T-helper 17 cell (primary cell): Measurements from ENCODE around the gene FBXL12. TPM values are rescaled to one million over a fixed set of nuclear protein-coding genes. Genes with fewer than 3 reads are reported as not detected.
"Not testable (repeated sequence)": the region's sequence is repeated elsewhere in the genome, so short reads cannot be mapped to it uniquely, and the experiment has no call there.

Experiments used
- ATAC-seq: fragments of 150-1000 bp; cut with Tn5 transposase; 2 replicates; pipeline ENCODE4 v1.10.0; 2021; ENCODE audit warnings: mild to moderate bottlenecking, moderate library complexity
- DNase-seq, 3 donors: peaks; one replicate each; pipeline versions ENCODE4 v3.0.0 to v3.0.0-alpha.2; 2020 to 2021
- H3K9me3 ChIP-seq: one replicate; pipeline ENCODE4 v1.7.0; 2013; ENCODE audit warnings: low read length, mild to moderate bottlenecking; ENCODE audit not compliant: control insufficient read depth, poor library complexity, severe bottlenecking
- H3K27ac Mint-ChIP-seq: one replicate; pipeline ENCODE4 v1.8.0; 2022; ENCODE audit warnings: mild to moderate bottlenecking, moderate library complexity, mixed read lengths
- H3K27me3 Mint-ChIP-seq: one replicate; pipeline ENCODE4 v1.8.0; 2022; ENCODE audit warnings: mixed read lengths
- H3K36me3 Mint-ChIP-seq: one replicate; pipeline ENCODE4 v1.8.0; 2022; ENCODE audit warnings: low read depth, mixed read lengths
- H3K4me1 Mint-ChIP-seq: one replicate; pipeline ENCODE4 v1.8.0; 2022; ENCODE audit warnings: mild to moderate bottlenecking, mixed read lengths
- H3K4me3 Mint-ChIP-seq: one replicate; pipeline ENCODE4 v1.8.0; 2022; ENCODE audit warnings: mild to moderate bottlenecking, moderate library complexity, mixed read lengths
- total RNA-seq, 4 donors: library from RNA in 2 of 4; stranded (reverse) in 2 of 4; gene quantifications; one replicate each; pipeline ENCODE4 v1.2.3 and lab custom pipeline; 2022 to 2026

FBXL12 gene
- total RNA-seq, 2 donors from 2014 or later = 33.5 to 34.4 TPM

DNA sequence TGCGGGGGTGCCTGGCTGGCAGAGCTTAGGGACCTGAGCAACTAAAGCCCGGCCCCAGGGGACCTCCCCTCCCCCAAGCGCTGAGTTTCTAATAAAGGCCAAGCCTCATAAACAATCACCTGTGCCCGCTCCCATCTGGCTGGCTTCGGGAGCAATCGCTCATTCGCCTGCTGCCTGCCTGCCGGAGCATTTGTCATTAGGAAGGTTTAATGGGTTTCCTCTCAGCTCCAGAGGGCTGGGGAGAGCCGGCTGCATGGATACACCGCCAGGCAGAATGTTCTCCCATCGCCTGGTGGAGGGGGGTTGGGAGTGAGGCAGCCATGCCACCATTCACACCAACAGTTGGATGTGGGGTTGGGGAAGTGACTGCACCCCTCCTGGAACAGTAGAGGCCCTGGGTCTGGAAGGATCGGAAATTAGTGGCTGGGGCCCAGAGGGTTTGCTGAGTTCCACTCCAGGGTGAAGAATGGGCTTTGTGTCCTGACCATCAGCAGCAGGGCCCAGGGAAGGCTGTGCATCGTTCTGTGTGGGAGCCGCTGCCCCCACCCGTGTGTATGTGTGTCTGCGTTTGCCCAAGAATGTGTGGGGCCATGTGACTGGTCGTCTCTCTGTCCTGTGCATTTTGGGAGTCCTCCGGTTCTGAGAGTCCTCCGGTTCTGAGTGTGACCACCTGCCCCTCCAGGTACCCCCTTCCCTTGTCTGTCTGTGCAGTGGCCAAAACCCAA is 31.5 kb upstream of the FBXL12 start:
- no peaks in the 10 kb centered on the region for H3K27me3 Mint-ChIP-seq
- no peak overlapping the region for H3K27ac Mint-ChIP-seq
- peaks cover 21% of the 10 kb centered on the region for H3K4me1 Mint-ChIP-seq
- H3K9me3 ChIP-seq = no peaks in the 10 kb centered on the region
- no peak overlapping the region for H3K4me3 Mint-ChIP-seq
- ATAC-seq = no peak
- DNase-seq = no peak
- H3K36me3 Mint-ChIP-seq = peaks cover 3% of the 10 kb centered on the region

DNA sequence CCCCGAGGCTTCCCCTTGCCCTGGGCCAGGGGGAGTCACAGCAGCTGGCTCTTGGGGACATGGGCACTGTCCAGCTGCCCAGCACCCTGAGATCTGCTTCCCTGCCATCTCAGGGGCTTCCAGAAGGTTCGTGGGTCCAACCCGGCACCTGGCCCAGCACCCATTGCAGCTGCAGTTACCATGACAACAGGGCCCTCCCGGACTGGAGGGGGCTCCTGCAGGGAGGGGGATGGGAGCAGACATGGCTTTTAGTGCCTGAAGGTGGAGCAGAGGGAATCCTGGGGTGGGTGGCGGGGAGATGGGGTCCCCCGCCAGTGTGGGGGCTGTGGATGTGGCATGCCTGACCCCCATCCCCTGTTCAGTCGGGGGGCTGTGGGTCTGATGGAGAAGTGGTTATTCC is 30.9 kb upstream of the FBXL12 start:
- ATAC-seq = no peak
- DNase-seq = no peak
- Mint-ChIP-seq H3K36me3 (peaks cover 3% of the 10 kb centered on the region), H3K4me3 (no peak overlapping the region), H3K4me1 (peaks cover 26% of the 10 kb centered on the region), H3K27me3 (no peaks in the 10 kb centered on the region), H3K27ac (no peak overlapping the region)
- no peaks in the 10 kb centered on the region for H3K9me3 ChIP-seq

DNA sequence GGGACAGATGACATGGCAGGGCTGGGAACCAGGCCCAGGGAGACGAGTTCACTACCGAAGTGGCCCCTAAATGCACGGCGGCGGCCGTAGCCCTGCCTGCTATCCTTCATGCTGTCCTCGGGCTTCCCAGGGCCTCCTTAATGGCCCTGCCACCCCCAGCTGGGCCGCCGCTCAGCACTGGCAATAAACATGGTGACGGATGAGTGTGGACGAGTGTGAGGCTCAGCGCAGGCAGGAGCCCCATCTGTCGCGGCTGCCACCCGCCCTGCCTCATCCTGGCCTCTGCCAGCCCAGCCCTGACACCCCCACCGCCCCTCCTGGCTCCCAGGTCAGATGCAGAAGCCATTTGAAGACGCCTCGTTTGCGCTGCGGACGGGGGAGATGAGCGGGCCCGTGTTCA is 29.9 kb upstream of the FBXL12 start:
- DNase-seq = no peak
- no peaks in the 10 kb centered on the region for H3K27me3 Mint-ChIP-seq
- H3K4me3 Mint-ChIP-seq = no peak overlapping the region
- no peak for ATAC-seq
- H3K27ac Mint-ChIP-seq = no peak overlapping the region
- H3K4me1 Mint-ChIP-seq = peaks cover 21% of the 10 kb centered on the region
- no peaks in the 10 kb centered on the region for H3K9me3 ChIP-seq
- H3K36me3 Mint-ChIP-seq = peaks cover 1% of the 10 kb centered on the region

DNA sequence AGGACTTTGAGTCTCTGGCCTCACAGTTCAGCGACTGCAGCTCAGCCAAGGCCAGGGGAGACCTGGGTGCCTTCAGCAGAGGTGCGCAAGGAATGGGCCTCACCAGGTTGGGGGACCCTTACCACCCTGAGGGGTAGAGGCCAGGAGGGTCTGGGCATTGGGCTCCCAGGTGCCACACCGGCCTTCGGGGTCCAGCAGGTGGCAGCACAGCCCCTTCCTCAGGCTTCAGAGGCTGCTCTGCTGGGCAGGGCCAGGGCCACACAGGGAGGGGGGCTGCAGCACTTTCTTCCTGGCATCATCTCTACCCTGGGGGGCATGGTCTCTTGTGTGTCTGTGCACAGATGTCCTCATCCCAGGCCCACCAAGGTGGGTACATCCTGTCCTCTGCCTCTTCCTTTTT is 29.2 kb upstream of the FBXL12 start:
- DNase-seq = no peak
- H3K36me3 Mint-ChIP-seq = no peaks in the 10 kb centered on the region
- no peak overlapping the region for H3K27ac Mint-ChIP-seq
- H3K27me3 Mint-ChIP-seq = no peaks in the 10 kb centered on the region
- ATAC-seq = peak; percentile 63
- H3K4me1 Mint-ChIP-seq = peaks cover 20% of the 10 kb centered on the region
- H3K9me3 ChIP-seq = no peaks in the 10 kb centered on the region
- no peak overlapping the region for H3K4me3 Mint-ChIP-seq

DNA sequence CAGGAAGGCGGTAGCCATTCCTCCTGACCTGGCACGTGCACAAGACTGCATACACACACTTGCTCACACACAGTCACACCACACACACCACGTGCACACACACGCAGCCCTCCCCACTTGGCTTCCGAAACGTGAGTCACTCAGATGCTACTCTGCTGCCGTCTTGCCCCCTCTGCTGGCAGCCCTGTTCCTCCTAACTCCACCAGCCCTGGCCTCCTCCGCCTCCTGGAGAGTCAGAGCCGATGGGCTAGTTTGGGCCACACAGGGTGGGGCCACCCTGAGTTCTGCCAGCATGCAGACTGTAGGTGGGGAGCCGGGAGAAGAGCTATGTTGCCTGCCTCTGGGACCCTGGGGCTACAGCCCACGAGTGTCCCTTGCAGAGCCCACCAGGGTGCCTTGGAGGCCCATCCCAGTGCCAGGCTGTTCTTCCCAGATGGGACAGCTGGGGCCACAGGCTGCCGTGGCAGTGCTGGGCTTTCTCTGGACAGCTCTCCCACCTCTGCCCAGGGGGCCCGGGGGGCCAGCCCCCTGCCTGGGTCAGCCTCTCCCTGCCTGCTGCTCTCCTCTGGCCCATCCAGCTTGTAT is 28.3 kb upstream of the FBXL12 start:
- Mint-ChIP-seq H3K27me3 (no peaks in the 10 kb centered on the region), H3K36me3 (no peaks in the 10 kb centered on the region), H3K4me1 (peaks cover 16% of the 10 kb centered on the region), H3K27ac (peak overlapping the region; percentile 69), H3K4me3 (no peak overlapping the region)
- DNase-seq (no peak), ATAC-seq (peak; percentile 52)
- no peaks in the 10 kb centered on the region for H3K9me3 ChIP-seq

DNA sequence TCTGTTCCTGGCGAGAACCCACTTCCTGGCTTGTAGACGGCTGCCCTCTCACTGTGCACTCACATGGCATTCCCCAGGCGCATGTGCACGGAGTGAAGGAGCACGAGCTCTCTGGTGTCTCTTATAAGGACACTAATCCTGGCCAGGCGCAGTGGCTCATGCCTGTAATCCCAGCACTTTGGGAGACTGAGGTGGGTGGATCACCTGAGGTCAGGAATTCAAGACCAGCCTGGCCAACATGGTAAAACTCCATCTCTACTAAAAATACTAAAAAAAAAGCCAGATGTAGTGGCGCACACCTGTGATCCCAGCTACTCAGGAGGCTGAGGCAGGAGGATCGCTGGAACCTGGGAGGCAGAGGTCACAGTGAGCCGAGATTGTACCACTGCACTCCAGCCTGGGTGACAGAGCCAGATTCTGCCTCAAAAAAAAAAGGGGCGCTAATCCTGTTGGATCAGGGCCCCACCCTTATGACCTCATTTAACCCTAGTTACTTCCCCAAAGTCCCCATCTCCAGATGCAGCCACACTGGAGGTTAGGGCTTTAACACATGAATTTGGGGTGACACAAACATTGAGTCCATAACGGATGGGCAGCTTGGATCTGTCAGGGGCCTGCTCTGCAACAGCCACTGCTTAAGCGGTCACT is 24.9 kb upstream of the FBXL12 start:
- H3K36me3 Mint-ChIP-seq, H3K9me3 ChIP-seq, ATAC-seq, H3K4me3 Mint-ChIP-seq, DNase-seq, H3K27me3 Mint-ChIP-seq: not testable (repeated sequence)
- Mint-ChIP-seq H3K4me1 (peaks cover 16% of the 10 kb centered on the region), H3K27ac (peak overlapping the region; percentile 69)

DNA sequence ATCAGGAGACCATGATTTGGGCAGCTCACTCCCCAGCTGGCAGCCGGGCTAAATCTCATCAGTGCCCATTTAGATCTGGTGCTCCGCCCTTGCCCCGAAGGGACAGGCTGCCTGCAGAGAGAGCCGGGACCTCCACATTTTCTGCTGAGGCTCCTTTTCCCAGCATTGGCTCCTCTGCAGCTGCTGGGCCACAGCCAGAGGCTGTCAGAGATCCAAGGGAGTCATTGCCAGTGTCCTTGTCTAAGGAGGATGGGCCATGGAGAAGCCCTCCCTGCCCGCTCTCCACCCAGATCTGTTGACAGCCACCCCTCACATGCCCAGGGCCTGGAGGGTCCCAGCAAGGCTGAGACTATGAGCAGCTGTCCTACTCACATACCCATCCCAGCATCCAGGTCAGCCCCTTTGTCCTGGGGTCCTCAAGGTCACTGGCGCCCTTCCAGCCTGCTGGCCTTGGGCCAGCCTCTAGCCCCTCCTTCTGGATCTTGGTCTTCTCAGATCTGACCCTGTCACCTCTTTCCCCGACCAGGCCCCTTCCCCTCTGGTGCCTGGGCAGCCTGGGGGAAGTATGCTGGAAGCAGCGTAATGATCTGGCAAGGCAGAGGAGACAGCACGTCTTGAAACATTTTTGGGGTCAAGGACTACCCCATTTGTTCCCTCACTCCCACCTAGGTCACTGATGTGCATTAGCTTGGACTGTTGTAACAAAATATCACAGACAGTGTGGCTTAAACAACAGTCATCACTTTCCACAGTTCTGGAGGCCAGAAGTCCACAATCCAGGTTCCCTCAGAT is 24.2 kb upstream of the FBXL12 start:
- H3K27ac Mint-ChIP-seq = no peak overlapping the region
- no peaks in the 10 kb centered on the region for H3K27me3 Mint-ChIP-seq
- H3K4me1 Mint-ChIP-seq = peaks cover 17% of the 10 kb centered on the region
- H3K4me3 Mint-ChIP-seq = no peak overlapping the region
- ATAC-seq = no peak
- no peak for DNase-seq
- H3K36me3 Mint-ChIP-seq = peaks cover 7% of the 10 kb centered on the region
- H3K9me3 ChIP-seq = no peaks in the 10 kb centered on the region

DNA sequence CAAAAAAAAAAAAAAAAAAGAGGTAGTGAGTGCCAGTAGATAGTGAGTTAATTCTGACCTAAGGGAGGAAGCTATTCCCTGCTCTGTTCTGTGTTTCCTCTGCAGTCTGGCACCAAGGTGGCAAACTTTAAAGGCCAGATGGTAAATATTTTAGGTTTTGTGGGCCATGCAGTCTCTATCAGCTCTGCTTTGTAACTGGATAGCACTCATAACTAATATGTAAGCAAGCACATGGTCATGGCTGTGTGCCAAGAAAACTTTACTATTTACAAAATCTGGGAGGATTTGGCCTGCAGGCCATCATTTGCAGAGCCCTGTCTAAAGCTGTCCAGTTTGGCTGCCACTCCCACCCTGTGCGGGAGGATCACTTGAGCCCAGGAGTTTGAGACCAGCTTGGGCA is 20.5 kb upstream of the FBXL12 start:
- peaks cover 7% of the 10 kb centered on the region for H3K36me3 Mint-ChIP-seq

DNA sequence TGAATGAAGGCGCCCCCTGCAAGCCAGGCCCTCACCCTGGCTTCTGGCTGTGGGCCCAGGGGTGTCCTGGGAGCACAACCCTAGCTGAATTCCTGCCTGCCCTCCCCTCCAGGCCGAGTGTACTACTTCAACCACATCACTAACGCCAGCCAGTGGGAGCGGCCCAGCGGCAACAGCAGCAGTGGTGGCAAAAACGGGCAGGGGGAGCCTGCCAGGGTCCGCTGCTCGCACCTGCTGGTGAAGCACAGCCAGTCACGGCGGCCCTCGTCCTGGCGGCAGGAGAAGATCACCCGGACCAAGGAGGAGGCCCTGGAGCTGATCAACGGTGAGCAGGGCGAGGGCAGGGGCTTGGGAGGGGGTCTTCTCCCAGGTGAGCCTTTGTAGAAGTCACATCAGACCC is 19.4 kb upstream of the FBXL12 start:
- no peaks in the 10 kb centered on the region for H3K27me3 Mint-ChIP-seq

More for the DNA sequence above, 20.5 kb upstream of the FBXL12 start:
- DNase-seq (no peak), ATAC-seq (no peak)
- Mint-ChIP-seq H3K4me3 (no peak overlapping the region), H3K4me1 (peaks cover 13% of the 10 kb centered on the region), H3K27me3 (no peaks in the 10 kb centered on the region), H3K27ac (no peak overlapping the region)
- H3K9me3 ChIP-seq = no peaks in the 10 kb centered on the region

DNA sequence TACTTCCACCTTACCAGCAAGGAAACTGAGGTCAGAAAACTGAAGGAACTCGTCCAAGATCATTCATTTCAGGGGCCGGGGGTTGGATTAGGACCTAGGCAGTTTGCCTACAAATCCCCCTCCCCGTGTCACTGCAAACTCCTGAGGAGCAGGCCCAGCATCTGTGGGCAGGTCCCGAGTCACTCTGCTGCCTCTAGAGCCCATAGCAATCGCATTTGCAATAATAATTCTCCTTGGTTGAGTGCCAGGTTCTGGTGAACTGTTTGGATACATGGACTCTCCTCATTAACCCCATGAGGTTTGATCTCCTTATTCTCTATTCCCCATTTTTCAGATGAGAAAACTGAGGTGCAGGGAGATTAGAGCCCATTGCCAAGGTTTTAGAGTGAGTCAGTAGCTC is 17.1 kb upstream of the FBXL12 start:
- Mint-ChIP-seq H3K27ac (peak overlapping the region; percentile 32), H3K27me3 (no peaks in the 10 kb centered on the region), H3K36me3 (no peaks in the 10 kb centered on the region), H3K4me1 (peaks cover 9% of the 10 kb centered on the region), H3K4me3 (peak overlapping the region; percentile 90)
- DNase-seq (no peak), ATAC-seq (no peak)
- no peaks in the 10 kb centered on the region for H3K9me3 ChIP-seq

More for the DNA sequence above, 19.4 kb upstream of the FBXL12 start:
- DNase-seq (no peak), ATAC-seq (no peak)
- H3K27ac Mint-ChIP-seq = no peak overlapping the region
- H3K9me3 ChIP-seq = no peaks in the 10 kb centered on the region
- no peak overlapping the region for H3K4me3 Mint-ChIP-seq
- peaks cover 13% of the 10 kb centered on the region for H3K4me1 Mint-ChIP-seq
- peaks cover 7% of the 10 kb centered on the region for H3K36me3 Mint-ChIP-seq

DNA sequence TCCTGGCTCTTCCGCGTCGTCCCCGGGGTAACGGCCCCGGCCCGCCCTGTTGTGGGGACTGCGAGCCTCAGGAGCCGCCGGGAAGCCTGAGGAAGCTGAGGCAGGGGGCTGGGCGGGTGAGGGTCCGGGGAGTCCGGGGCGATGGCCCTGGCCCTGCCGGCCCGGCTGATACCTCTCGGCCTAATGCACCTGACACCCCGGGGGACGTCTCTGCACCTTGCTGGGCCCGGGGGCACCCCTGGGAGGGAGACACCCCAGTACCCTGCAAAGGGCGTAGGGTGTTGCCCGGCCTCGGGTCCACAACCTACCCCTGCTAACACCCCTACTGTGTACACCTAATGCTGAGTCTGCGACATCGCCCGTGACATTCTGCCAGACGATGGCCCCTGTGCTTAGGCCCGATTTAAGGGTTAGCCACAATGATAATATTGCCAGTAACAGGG is 16.6 kb upstream of the FBXL12 start:
- Mint-ChIP-seq H3K4me3 (peak overlapping the region; percentile 90), H3K36me3 (no peaks in the 10 kb centered on the region), H3K27ac (peak overlapping the region; percentile 32), H3K27me3 (no peaks in the 10 kb centered on the region), H3K4me1 (peaks cover 9% of the 10 kb centered on the region)
- ATAC-seq (no peak), DNase-seq (no peak)
- no peaks in the 10 kb centered on the region for H3K9me3 ChIP-seq

DNA sequence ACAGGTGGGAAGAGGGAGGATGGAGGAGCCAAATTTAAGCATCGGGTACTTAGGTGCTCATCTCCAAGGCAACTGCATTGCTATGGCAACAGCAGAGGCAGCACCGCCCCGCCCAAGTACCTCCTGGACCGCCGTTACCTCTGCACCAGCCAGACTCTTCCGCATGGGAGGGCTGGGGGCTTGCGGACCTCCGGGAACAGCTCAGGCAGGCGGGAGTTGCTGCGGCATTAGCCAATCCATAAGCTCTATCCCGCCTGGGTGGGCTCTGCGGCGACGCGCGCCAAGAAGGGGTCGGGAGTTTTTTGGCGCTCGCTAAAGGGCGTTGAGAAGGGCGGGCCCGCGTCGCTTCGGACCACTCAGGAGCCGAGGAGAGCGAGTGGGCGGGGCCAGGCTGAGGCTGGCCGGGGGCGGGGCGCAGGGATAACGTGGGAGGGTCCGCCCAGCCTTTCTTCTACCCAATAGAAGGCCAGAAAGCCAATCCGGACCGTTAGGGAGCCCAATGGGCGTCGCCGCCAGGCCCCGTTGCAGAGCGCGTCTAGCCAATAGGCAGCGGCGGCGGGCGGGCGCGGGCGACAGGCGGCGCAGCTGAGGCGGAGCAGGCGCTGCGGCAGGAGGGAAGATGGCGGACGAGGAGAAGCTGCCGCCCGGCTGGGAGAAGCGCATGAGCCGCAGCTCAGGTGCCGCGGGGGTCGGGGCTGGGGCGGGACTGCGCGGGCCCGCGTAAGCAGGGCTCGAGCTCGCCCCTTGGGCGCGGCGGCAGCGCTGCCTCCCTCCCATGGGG is 16.0 kb upstream of the FBXL12 start, which contains the start of gene PIN1:
TSS of gene PIN1 (plus strand) at position 593 of the 781 bp plus-strand sequence. CDS start at position 620, 27 bp downstream.
- H3K4me3 Mint-ChIP-seq = peak within 1 kb of the TSS; percentile 90
- peak within 1 kb of the TSS; percentile 90 for H3K27ac Mint-ChIP-seq
- peaks cover 9% of the 10 kb centered on the region for H3K4me1 Mint-ChIP-seq
- H3K9me3 ChIP-seq = no peaks in the 10 kb centered on the region
- H3K36me3 Mint-ChIP-seq = no peaks in the 10 kb centered on the region
- peak; percentile 98 to 99 (median 99) for DNase-seq
- H3K27me3 Mint-ChIP-seq = no peaks in the 10 kb centered on the region
- ATAC-seq = peak; percentile 96
